T1000 (cell line): ENCODE measurements around the gene ERBIN.
"Not testable (repeated sequence)": the region's sequence is repeated elsewhere in the genome, so short reads cannot be mapped to it uniquely, and the experiment has no call there.

Source experiments
- DNase-seq: peaks from one replicate; lab custom pipeline; 2025; ENCODE audit warnings: mixed read lengths; lab: John Stamatoyannopoulos, UW

The ERBIN gene, protein sequence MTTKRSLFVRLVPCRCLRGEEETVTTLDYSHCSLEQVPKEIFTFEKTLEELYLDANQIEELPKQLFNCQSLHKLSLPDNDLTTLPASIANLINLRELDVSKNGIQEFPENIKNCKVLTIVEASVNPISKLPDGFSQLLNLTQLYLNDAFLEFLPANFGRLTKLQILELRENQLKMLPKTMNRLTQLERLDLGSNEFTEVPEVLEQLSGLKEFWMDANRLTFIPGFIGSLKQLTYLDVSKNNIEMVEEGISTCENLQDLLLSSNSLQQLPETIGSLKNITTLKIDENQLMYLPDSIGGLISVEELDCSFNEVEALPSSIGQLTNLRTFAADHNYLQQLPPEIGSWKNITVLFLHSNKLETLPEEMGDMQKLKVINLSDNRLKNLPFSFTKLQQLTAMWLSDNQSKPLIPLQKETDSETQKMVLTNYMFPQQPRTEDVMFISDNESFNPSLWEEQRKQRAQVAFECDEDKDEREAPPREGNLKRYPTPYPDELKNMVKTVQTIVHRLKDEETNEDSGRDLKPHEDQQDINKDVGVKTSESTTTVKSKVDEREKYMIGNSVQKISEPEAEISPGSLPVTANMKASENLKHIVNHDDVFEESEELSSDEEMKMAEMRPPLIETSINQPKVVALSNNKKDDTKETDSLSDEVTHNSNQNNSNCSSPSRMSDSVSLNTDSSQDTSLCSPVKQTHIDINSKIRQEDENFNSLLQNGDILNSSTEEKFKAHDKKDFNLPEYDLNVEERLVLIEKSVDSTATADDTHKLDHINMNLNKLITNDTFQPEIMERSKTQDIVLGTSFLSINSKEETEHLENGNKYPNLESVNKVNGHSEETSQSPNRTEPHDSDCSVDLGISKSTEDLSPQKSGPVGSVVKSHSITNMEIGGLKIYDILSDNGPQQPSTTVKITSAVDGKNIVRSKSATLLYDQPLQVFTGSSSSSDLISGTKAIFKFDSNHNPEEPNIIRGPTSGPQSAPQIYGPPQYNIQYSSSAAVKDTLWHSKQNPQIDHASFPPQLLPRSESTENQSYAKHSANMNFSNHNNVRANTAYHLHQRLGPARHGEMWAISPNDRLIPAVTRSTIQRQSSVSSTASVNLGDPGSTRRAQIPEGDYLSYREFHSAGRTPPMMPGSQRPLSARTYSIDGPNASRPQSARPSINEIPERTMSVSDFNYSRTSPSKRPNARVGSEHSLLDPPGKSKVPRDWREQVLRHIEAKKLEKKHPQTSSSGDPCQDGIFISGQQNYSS (N-terminal part only)

GRCh38 chr5:65926276-65926783 is at the start of gene ERBIN:
Gene ERBIN (plus strand): TSS chr5:65926575. CDS start chr5:65992719, 66,144 bp downstream.
- DNase-seq, result no peak

- no peak for DNase-seq
Measured at GRCh38 chr5:65876970-65877369, 49.4 kb upstream of the ERBIN start.

DNA sequence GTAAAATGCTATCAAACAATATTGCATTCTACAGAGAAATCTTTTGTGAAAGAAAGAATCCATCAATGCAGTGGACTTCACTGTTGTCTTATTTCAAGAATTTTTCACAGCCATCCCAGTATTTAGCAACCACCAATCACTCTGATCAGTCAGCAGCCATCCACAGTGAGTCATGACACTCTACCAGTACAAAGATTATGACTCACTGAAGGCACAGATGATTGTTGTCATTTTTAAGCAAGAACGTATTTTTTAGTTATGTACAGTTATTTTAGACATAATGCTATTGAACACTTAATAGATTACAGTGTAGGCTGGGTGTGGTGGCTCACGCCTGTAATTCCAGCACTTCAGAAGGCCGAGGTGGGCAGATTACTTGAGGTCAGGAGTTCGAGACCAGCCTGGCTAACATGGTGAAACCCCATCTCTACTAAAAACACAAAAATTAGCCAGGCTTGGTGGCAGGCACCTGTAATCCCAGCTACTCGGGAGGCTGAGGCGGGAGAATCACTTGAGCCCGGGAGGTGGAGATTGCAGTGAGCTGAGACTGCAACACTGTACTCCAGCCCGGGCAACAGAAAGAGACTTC is 46.6 kb upstream of the ERBIN start:
- DNase-seq, result not testable (repeated sequence)

DNA sequence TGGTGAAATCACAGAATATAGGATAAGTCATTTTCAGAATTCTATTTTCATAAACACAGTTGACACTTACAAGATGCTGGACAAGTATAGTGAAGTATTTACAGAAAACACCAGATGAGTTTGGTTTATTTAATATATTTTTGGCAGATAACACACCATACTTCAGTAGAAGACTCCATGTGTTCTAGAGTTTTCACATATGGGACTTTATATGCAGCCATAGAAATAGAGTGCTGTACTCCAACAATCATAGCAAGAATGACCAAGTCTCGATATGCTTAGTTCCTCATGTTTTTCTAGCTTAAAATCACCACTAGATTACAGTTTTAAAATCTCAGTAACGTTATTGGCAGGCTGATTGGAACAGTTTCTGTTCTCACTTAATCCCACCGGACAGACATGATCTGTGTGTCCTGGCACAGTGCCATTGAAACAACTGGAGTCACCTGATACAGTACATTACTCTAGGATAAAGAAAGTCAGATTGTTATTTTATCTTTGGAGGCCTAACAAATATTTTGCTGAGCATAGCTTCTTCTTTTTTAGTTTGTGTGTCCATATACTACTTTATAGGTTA is 45.8 kb upstream of the ERBIN start:
- DNase-seq, result no peak

- no peak for DNase-seq
Measured at GRCh38 chr5:65882278-65882677, 44.1 kb upstream of the ERBIN start.

DNA sequence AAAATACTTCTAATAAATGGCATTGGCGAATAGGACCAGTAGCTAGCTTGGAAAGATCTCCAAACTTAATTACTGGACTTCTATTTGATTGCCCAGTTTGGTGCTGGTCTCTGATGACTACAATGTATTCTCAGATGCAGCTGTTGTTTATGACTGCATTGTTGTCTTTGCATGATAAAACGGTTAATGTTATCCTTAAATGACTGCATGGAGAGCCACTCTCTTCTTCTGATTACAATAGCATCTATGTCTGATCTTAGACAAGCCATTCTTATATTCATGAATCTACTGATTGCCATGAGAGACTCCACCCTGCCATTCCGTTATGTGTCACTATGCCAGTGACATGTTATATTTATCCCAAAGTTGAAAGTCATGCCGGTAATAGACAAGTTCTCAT is 42.9 kb upstream of the ERBIN start:
- no peak for DNase-seq

DNA sequence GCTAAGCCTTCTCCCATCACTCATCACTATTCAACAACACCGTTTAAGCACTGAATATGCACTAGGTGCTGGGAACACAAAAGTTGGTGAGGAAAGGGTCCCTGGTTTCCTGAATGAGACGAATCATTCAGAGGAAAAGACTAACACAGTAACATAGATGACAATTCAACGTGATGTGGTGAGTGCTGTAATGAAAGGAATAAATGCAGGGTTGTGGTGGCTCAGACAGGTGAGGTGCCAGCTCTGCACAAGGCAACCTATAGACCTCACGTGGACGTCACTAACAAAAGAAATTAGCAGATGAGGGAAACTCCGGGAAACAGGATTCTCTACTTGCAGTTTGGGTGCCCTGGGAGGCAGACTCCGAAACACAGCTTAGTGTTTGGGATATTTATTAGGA is 40.0 kb upstream of the ERBIN start:
- no peak for DNase-seq

DNA sequence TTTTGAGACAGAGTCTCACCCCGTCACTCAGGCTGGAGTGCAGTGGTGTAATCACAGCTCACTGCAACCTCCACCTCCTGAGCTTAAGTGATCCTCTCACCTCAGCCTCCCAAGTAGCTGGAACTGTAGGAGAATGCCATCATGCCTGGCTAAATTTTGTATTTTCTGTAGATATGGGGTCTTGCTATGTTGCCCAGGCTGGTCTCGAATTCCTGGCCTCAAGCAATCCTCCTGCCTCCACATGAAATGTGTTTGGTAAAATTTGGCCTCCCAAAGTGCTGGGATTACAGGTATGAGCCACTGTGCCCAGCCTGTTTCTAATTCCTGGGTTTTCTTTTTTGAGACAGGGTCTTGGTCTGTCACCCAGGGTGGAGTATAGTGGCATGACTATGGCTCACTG is 34.4 kb upstream of the ERBIN start:
- not testable (repeated sequence) for DNase-seq

DNA sequence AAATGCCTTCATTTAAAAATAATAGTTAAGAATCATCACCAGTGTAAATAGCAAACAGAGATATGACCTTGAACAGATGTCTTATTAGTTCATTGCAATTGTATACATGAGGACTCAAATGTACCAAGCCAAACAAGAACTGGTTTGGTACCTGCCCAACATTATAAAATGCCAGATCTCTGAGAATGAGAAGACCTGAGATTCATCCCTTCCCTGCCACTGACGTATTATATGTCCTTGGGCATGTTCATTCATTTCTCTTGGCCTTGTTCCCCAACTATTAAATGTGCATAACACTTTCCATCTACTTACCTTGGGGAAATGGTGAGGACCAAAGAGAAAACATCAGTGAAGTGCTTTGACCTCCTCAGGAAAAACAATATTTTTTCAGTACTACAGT is 33.6 kb upstream of the ERBIN start:
- DNase-seq, result no peak

DNA sequence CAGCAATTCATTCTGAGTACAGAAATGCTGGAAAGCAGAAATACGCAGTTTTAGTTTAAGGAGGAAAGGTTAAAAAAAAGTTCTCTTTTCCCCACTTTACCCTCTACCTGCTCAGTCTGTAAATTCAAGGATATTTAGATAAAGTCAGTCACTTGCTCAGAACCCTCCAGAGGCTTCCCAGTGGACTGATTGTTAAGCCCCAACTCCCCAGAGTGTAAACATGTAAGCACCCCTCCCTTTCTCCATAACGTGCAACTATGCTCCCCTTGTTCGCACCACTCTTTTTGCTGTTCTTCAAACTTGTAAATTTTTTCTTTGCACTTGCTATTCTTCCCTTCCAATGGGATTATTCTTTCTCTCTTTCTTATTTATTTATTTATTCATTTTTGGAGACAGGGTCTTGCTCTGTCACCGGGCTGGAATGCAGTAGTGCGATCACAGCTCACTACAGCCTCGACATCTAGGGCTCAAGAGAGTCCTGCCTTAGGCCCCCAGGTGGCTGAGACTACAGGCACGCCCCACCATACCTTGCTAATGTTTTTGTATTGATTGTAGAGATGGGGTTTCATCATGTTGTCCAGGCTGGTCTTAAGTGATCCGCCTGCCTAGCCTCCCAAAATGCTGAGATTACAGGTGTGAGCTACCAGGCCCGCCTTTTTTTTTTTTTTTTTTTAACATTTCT is 32.5 kb upstream of the ERBIN start:
- no peak for DNase-seq

- DNase-seq, result no peak
Measured at GRCh38 chr5:65895891-65896290, 30.5 kb upstream of the ERBIN start.

DNA sequence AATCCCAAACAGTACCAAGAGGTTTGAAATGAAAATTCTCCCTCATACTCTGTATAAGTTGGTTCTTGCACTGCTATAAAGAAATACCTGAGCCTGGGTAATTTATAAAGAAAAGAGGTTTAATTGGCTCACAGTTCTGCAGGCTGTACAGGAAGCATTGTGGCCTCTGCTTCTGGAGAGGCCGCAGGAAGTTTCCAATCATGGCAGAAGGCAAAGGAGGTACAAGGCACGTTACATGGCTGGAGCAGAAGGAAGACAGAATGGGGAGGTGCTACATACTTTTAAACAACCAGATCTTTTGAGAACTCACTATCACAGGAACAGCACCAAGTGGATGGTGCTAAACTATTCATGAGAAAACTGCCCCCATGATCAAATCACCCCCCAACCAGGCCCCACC is 25.6 kb upstream of the ERBIN start:
- no peak for DNase-seq

DNA sequence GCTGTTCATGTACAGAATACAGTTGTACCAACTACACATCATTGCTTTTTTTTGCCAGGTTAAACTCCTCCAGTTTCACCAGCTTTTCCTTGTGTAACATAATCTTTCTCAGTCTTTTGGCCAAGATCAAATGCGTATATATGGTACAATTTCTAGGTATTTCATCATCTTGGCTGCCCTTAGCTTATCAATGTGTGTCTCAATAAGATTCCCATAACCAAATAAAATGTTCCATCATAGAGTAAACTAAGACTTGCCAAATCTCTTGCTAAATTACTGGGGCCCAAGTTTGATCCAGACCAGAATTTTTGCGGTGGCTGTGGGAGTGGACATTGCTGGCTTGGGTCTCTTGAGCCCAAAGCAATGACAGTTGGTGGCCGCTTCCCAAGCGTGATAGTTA is 24.3 kb upstream of the ERBIN start:
- no peak for DNase-seq

DNA sequence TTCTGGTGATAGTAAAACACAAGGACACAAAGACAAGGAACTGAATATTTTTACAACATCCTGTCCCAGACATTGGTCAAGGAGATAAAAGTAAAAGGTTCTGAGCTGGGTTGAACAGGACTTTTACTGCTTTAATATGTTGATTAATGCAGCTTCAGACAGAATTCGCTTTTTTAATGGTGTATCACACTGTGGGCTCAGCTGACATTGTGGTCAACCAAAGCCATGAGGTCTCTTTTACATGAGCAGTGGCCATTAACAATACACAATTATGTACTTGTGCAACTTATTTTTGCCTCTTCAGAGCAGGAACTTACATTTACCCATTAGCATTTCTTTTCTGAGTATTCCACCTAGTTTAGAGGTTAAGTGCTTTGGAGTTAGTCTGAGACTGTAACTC is 22.8 kb upstream of the ERBIN start:
- DNase-seq, result no peak

GRCh38 chr5:65906256-65906655 is 20.1 kb upstream of the ERBIN start:
- DNase-seq, result no peak

- no peak for DNase-seq
Measured at GRCh38 chr5:65907135-65907534, 19.2 kb upstream of the ERBIN start.

DNA sequence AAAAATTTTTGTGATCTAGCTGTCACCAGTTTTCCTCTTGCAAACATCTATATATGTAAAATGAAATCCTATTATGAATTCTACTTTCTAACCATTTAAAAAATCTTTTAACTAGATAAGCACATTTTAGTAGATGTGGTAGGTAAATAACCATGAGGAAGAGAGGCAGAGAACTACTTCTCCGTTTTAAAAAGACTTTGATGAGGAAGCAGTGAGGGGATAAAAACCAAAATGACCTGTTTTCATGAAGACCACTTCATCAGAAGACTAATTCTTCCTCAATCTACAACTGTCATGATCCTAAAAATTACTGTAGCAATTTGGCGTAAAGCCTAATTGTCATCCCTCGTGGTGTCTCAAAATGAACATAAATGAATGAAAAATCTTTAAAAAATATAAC is 15.7 kb upstream of the ERBIN start:
- DNase-seq, result no peak

- no peak for DNase-seq
Measured at GRCh38 chr5:65912311-65912710, 14.1 kb upstream of the ERBIN start.

DNA sequence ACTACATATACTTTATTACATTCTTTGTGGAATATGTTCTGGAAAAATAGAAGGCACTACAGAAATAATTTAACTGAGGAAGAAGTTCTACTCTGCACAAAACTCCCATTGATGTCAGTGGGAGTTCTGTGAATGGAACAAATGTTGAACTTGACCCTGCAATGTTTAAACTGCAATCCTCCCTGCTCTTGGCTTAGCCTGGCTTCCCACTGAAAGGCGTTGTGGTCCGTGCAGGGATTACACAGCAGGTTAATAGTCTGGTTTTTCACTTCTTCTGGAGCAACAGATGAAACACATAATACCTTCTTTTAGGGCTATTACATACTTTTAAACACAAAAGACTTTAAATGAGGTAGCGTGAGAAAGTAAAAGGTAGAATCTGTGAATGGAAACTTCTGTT is 12.9 kb upstream of the ERBIN start:
- no peak for DNase-seq

DNA sequence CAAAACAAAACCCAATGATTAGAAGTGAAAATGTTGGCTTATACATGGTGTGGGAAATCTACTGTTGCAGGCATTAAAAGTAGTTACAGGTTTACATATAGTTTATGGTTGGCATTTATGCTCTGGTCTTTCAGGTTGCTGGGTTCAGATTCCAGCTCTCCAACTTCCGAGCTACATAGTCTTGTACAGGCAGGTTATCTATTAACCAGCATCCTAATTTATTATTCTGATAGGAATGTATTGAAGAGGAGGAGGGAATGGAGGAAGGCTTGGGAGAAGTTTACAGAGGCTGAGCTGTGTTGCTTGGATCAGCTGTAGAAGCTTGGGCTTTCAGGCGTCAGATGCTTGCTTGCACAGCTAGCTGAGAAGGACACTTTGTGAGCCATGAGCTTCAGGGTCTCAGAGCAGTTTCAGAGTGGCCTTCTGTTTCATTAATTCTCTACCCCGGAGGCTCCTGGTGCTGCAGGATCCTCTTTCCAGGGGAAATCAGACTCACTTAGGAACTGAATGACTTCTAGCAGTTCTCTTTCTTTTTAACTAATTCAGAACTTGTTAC is 11.7 kb upstream of the ERBIN start:
- DNase-seq, result no peak

GRCh38 chr5:65915661-65916060 is 10.7 kb upstream of the ERBIN start:
- not testable (repeated sequence) for DNase-seq
